IPS-18a (cell line): ENCODE measurements around the gene ZNF792.
"Not testable (repeated sequence)": the region's sequence is repeated elsewhere in the genome, so short reads cannot be mapped to it uniquely, and the experiment has no call there.

Experiments
- H3K27ac ChIP-seq: one replicate; pipeline ENCODE4 v1.5.1; 2013; ENCODE audit warnings: low read length
- H3K27me3 ChIP-seq: one replicate; pipeline ENCODE4 v1.6.1; 2013; ENCODE audit warnings: mild to moderate bottlenecking, low read length; ENCODE audit not compliant: control insufficient read depth, insufficient read depth
- H3K36me3 ChIP-seq: one replicate; pipeline ENCODE4 v1.6.1; 2013; ENCODE audit warnings: low read depth, low read length; ENCODE audit not compliant: control insufficient read depth
- H3K4me1 ChIP-seq: one replicate; pipeline ENCODE4 v1.6.1; 2013; ENCODE audit warnings: low read depth, low read length; ENCODE audit not compliant: control insufficient read depth
- H3K4me3 ChIP-seq: one replicate; pipeline ENCODE4 v1.5.1; 2013; ENCODE audit warnings: low read length
- H3K9ac ChIP-seq: one replicate; pipeline ENCODE4 v1.6.1; 2013; ENCODE audit warnings: mild to moderate bottlenecking, low read length, moderate library complexity
- H3K9me3 ChIP-seq: one replicate; pipeline ENCODE4 v1.6.1; 2013; ENCODE audit warnings: low read depth, low read length; ENCODE audit not compliant: control insufficient read depth

ZNF792 gene

GRCh38 chr19:34926685-34927375 lies 37.2 kb downstream of the ZNF792 start, which contains the start of gene ZNF30:
Gene ZNF30 (plus strand): TSS chr19:34926903. CDS start chr19:34929948, 3,045 bp downstream.
- no peaks in the 10 kb centered on the region for H3K9me3 ChIP-seq
- peak within 1 kb of the TSS; percentile 13 for H3K27ac ChIP-seq
- H3K4me1 ChIP-seq, result no peaks in the 10 kb centered on the region
- H3K36me3 ChIP-seq, result peaks cover 10% of the 10 kb centered on the region
- H3K27me3 ChIP-seq, result no peaks in the 10 kb centered on the region
- H3K9ac ChIP-seq, result peak within 1 kb of the TSS; percentile 84
- peak within 1 kb of the TSS; percentile 93 for H3K4me3 ChIP-seq

GRCh38 chr19:34926361-34926684 lies 37.7 kb downstream of the ZNF792 start:
- Histone ChIP-seq H3K4me3 (peak overlapping the region; percentile 93), H3K36me3 (peaks cover 6% of the 10 kb centered on the region), H3K9me3 (no peaks in the 10 kb centered on the region), H3K27ac (no peak overlapping the region), H3K27me3 (no peaks in the 10 kb centered on the region), H3K9ac (no peak overlapping the region), H3K4me1 (no peaks in the 10 kb centered on the region)

DNA sequence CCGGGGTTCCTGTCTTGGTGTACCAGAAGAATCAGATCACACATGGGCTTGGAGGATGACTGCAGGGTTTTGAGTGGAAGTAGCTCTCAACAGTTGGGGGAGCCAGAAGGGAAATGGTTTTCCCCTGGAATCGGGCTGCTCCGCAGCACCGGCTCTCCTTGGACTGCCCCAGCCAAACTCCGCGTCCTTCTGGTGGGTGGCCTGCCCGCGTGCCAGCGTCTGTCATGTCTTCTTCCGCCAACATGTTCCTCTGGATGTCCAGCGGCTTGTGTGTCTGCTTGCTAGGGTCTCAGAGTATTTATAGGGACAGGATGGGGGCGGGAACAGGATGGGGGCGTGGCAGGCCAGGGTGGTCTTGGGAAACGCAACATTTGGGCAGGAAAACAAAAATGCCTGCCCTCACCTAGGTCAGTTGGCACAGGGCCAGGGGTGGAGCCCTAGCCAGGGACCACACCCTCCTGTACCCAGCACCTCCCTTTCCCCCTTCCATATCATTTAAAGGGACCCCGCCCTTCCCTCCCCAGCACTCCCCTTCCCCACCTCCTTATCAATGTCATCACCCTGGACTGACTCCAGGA lies 38.7 kb downstream of the ZNF792 start:
- Histone ChIP-seq H3K4me3 (no peak overlapping the region), H3K9ac (no peak overlapping the region), H3K27me3 (no peaks in the 10 kb centered on the region), H3K4me1 (no peaks in the 10 kb centered on the region), H3K9me3 (no peaks in the 10 kb centered on the region), H3K36me3 (peaks cover 6% of the 10 kb centered on the region), H3K27ac (no peak overlapping the region)

- H3K27ac ChIP-seq, H3K4me1 ChIP-seq, H3K36me3 ChIP-seq, H3K9ac ChIP-seq, H3K4me3 ChIP-seq, H3K27me3 ChIP-seq: not testable (repeated sequence)
- peaks cover 18% of the 10 kb centered on the region for H3K9me3 ChIP-seq
These were observed 43.8 kb downstream of the ZNF792 start for GRCh38 chr19:34920090-34920786.

- Histone ChIP-seq H3K9ac (no peak overlapping the region), H3K9me3 (peaks cover 18% of the 10 kb centered on the region), H3K27me3 (no peaks in the 10 kb centered on the region)
These were observed 45.8 kb downstream of the ZNF792 start for GRCh38 chr19:34918190-34918589.

DNA sequence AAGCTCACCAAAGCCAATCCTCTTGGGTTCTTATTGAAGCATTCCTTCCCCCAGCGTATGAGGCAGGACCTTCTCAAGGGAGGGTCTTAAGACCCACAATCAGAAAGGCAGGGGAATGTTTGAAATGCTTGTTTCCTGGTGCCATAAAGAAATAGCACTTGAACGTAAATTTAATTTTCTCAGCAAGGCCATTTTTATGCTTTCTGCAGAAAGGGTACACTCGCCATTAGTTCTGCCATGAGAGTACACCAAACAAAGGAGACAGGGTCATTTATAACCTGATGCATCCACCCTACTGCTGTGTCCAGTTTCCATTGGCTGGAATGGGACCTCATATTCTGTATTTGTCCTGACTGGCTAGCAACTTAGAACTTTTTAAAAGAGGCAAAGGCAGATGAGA lies 46.9 kb downstream of the ZNF792 start:
- not testable (repeated sequence) for H3K9ac ChIP-seq, H3K4me3 ChIP-seq, H3K4me1 ChIP-seq, H3K27ac ChIP-seq, H3K27me3 ChIP-seq, H3K36me3 ChIP-seq
- H3K9me3 ChIP-seq, result peaks cover 18% of the 10 kb centered on the region

More at GRCh38 chr19:34918190-34918589, 45.8 kb downstream of the ZNF792 start:
- Histone ChIP-seq H3K4me1 (no peaks in the 10 kb centered on the region), H3K27ac (no peak overlapping the region), H3K36me3 (no peaks in the 10 kb centered on the region), H3K4me3 (no peak overlapping the region)

DNA sequence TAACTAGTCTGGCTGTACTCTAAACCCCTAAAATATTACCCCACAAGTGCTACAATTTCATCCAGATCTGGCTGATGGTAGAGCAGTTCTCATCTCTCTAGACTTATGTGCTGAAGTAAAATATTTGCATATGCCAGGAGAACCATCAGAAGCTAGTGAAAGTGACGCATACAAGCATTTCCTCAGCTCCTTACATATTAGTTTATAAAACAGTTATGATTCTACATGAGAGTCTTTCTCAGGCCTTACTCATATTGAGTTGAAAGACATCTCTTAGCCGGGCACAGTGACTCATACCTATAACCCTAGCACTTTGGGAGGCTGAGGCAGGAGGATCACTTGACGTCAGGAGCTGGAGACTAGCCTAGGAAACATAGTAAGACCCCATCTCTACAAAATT lies 53.3 kb downstream of the ZNF792 start:
- H3K9me3 ChIP-seq, result no peaks in the 10 kb centered on the region
- H3K36me3 ChIP-seq, result no peaks in the 10 kb centered on the region
- no peak overlapping the region for H3K4me3 ChIP-seq
- no peak overlapping the region for H3K27ac ChIP-seq
- no peak overlapping the region for H3K9ac ChIP-seq
- peaks cover 9% of the 10 kb centered on the region for H3K27me3 ChIP-seq
- no peaks in the 10 kb centered on the region for H3K4me1 ChIP-seq
